Fibroblast of peridontal ligament (primary cell): ENCODE data around the gene FUBP3.
A peak's percentile ranks its signal among the peaks of the same experiment; 100 is the strongest.

Experiments
- DNase-seq: peaks from one replicate; pipeline ENCODE4 v3.0.0-alpha.2; 2010; ENCODE audit errors: extremely low read depth

The FUBP3 gene

DNA sequence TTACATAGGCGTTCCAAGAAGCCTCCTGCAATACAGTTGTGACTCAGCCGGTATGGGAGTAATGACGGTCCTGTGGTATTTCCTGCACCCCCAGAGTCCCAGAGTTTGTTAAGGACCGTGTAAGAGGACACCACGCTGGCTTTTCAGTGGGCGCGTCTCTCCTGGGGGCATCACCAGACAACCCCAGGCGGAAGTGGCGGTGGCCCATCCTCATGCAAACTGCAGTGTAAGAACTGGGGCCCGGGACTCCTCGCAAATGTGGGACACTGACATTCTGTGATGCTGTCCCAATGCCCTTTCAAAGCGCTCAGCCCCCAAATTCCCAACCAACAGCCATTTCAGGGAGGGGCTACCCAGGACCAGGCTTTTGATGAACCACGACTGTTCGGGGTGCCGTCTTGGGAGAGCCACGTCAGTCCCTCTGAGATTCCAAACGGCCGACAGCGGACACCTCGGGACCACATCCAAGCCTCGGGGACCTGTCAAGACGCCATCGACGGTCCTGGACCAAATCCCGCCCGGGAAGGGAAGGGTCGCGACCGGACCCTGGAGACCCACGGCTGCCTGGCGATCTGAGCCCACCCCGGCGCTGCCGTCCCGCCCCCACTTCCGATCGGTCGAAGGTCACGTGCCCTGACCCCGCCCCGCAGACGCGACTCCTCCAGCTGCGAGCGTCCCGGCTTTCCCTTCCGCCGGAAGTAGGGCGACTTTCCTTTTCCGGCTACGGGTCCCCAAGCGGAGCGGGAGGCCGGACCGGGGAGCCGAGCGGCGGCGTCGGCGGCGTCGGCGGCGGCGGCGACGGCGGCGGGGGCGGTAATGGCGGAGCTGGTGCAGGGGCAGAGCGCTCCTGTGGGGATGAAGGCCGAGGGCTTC, at the start of gene FUBP3:
Gene FUBP3 (plus strand): TSS at position 713 of the 873 bp plus-strand sequence. CDS start 104 bp downstream, at position 817.
- DNase-seq: peak; percentile 85

DNA sequence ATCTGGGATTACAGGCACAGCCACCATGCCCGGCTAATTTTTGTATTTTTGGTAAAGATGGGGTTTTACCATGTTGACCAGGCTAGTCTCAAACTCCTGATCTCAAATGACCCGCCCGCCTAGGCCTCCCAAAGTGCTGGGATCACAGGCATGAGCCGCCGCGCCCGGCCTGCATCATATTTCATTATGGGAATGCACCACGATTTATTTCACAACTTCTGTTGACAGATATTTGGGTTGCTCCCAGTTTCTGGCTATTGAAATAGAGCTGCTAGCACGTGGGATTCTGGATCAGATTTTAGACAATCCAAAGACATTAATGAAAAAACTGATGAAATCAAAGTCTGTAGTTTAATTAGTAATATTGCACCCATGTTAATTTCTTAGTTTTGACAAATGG, 48.4 kb upstream of the FUBP3 start:
- DNase-seq: no peak

DNA sequence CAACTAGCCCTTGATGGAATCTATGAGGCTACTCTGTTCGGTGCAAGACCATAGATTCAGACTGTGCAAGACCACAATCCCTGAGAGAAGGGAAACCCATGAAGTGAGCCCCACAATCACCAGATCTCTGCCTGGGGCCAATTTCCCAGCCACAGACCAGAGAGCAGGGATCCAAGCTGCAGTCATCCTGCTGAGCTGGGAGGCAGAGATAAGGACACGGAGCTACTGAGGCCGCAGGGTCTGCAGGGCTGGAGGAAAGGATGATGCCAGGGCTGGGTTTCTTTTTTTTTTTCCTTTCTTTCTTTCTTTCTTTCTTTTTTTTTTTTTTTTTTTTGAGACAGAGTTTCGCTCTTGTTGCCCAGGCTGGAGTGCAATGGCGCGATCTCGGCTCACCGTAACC, 47.7 kb upstream of the FUBP3 start:
- DNase-seq: no peak

- no peak for DNase-seq
Observed at GRCh38 chr9:130532426-130533080, 46.8 kb upstream of the FUBP3 start.

DNA sequence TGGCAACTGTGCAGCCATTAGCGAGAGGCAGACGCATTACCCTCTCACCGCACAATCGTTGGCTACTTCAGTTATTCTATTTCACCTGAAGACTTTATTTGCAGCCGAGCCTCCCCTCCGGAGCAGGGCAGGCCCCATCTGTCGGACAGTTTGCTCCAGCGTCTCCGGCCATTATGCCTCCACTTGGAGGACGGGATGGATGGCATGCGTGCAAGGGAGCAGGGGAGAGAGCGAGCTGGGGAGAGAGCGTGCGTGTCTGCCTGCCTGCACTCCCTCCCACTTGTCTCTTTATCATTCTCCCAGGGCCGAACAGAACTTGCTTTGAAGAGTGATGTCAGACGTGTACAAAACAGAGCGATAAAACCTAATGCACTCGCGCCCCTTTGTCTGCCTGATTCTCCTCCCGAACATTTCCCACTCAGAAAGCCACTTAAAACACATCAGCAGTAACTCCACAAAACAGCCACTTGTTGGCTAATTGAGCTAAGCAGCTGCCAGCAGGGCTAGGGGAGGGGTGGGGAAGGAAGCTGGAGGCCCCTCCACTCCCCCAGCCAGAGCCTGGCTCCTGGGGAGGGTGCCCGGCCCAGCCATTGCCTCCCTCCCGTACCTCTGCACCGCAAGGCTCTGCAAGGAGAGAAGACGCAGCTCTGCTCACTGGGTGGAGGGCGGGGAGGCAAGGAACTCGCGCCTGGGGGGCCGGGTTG, 43.4 kb upstream of the FUBP3 start:
- peak; percentile 34 for DNase-seq

DNA sequence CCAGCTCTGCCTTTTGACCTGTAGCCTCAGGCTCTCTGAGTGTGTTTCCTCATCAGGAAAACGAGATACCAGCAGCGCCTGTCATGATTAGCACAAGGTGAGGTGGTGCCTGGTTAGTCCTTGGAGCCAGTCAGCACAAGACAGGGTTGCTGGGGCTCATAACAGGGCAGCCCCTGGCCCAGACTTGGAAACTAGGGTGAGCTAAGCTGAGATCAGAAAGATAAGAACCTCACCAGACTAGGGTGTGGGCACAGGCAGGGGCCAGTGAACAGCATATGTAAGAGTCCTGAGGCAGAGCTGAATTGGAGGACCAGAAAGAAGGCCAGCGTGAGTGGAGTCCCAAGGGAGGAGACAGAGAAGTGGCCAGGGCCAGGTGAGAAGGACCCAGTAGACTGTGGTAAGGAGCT, 42.7 kb upstream of the FUBP3 start:
- no peak for DNase-seq

GRCh38 chr9:130537346-130538050, 41.9 kb upstream of the FUBP3 start:
- peak; percentile 7 for DNase-seq

DNA sequence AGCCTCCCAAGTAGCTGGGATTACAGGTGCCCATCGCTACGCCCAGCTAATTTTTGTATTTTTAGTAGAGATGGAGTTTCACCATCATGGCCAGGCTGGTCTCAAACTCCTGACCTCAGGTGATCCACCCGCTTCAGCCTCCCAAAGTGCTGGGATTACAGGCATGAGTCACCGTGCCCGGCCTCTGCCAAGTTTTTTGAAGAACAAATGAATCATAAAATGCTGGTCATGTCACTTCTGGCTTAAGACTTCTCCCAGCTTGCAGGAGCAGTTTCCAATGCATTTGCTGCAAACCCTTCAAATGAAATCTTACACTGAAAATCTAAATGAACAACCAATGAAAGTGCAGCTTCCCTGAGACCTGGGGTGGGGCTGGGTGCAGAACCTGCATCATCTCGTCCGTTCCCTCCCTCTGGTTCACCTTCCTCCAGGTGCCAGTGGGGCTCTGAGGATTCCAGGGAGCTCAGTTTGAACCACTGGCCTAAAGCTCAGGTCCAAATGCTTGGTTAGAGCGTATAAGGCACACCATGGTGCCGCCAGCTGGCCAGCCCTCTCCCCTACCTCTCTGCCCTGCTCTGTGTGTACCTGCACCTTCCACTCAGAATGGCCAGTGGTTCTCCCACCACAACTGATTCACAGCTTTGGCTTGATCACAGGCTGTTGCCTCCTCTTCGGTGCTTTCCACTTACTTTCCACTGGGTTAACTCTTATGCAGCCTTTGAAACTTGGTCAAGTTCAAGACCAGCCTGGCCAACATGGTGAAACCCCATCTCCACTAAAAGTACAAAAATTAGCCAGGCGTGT, 39.8 kb upstream of the FUBP3 start:
- DNase-seq: peak; percentile 75

DNA sequence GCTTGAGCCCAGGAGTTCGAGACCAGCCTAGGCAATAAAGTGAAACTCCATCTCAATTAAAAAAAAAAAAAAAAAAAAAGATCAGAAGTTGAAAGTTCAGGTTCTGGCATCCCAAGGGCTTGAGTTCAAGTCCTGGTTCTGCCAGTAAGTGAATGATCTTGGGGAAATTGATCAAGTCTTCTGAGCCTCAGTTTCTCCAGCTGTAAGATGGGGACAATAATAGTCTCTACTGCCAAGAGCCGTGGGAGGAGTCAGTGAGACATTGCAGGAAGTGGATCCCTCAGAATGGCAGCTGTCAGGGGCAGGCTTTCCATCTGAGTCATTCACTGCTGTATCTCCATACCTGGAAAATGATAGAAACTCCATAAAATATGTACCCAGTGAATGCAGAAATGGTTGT, 37.8 kb upstream of the FUBP3 start:
- no peak for DNase-seq

GRCh38 chr9:130542038-130542437, 37.3 kb upstream of the FUBP3 start:
- no peak for DNase-seq

GRCh38 chr9:130542457-130543228, 36.7 kb upstream of the FUBP3 start:
- DNase-seq: peak; percentile 31

GRCh38 chr9:130543368-130543767, 36.0 kb upstream of the FUBP3 start:
- no peak for DNase-seq

DNA sequence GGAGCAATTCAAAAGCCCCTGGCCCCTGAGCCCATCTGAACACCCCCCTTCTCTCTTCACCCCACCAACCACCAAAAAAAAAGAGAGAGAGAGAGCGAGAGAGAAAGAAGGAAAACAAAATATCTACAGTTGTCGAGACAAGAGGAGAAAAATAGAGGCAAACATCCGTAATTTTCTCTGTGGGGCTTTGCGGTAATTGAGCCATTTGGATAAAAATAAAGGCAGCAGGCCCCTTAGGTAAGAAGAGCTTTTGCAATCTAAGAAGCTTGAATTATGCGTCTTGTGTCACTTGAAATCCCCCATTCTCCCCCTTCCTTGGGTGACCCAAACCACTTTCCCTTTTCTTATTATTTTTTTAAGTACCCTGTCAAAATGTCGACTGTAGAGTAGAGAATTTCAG, 35.5 kb upstream of the FUBP3 start:
- DNase-seq: no peak

GRCh38 chr9:130544364-130544763, 35.0 kb upstream of the FUBP3 start:
- no peak for DNase-seq

- DNase-seq: no peak
Observed at GRCh38 chr9:130548103-130548502, 31.3 kb upstream of the FUBP3 start.

- no peak for DNase-seq
Observed at GRCh38 chr9:130549093-130549735, 30.2 kb upstream of the FUBP3 start.

- DNase-seq: no peak
Observed at GRCh38 chr9:130554606-130555005, 24.8 kb upstream of the FUBP3 start.

GRCh38 chr9:130555061-130555460, 24.3 kb upstream of the FUBP3 start:
- no peak for DNase-seq

DNA sequence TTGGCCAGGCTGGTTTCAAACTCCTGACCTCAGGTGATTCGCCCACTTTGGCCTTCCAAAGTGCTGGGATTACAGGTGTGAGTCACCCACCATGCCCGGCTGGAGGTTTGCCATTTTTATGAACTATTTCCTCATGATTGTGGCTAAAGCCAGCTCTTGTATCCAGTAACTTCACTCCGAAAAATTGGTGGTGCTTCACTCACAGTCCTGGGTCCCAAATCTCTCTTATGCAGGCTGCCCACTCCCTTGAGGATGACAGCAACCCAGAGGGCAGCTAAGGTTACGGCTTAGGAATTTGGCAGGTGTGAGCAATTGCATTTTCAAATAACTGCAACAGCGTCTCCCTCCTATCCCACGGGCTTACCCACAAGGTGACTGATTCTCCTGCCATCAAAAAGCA, 23.4 kb upstream of the FUBP3 start:
- DNase-seq: no peak
